GM18519 (cell line): ENCODE measurements around the gene CLMP.
"Not testable (repeated sequence)": the region's sequence is repeated elsewhere in the genome, so short reads cannot be mapped to it uniquely, and the experiment has no call there.

Experiments used
- ATAC-seq: cut with Tn5 transposase; IDR thresholded peaks from one replicate; pipeline ENCODE4 v1.9.1; 2021; ENCODE audit warnings: mild to moderate bottlenecking, moderate library complexity; ENCODE audit not compliant: unreplicated experiment, low FRiP score

Gene CLMP

GRCh38 chr11:123170929-123171328 is 24.1 kb downstream of the CLMP start:
- ATAC-seq, result no peak

DNA sequence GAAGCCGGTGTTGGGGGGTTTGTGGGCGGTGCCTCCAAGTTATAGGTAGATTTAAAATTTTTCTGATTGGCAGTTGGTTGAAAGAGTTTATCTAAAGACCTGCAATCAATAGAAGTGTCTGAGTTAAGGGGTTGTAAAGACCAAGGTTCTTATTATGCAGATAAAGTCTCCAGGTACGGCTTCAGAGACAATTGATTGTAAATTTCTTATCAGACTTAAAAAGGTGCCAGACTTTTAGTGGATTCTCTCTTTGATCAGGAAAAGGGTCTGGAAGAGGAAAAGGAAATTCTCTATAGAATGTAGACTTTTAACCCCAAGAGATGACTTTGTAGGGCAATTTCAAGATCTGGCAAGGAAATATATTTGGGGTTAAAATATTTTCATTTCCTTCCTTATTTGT is 25.2 kb downstream of the CLMP start:
- ATAC-seq, result no peak

GRCh38 chr11:123168955-123169484 is 26.0 kb downstream of the CLMP start:
- ATAC-seq, result no peak

- no peak for ATAC-seq
These were observed 26.8 kb downstream of the CLMP start for GRCh38 chr11:123168241-123168640.

DNA sequence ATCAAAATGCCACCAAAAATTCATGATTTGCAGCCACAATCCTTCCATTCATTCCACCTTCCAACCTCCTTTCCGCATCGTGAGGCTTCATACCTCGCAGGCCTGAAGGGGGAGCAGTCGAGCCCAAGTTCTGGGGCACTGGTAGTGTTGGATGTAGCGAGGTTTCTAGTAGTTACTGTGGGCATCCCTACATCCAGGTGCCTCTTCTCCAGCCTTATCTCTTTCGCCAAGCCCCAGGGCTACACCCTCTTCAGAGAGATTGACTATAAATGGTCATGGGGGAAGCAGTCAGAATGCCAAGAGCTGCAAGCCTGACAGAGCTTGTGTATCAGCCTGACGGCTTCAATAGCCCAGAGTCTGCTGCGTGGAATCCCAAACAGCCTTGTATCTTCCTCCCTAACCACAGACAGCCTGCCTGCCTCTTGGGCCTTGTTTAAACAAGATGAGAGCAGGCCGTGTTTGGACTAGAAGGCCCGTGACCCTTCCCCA is 28.9 kb downstream of the CLMP start:
- ATAC-seq, result no peak

GRCh38 chr11:123164732-123165450 is 30.2 kb downstream of the CLMP start:
- no peak for ATAC-seq

GRCh38 chr11:123163621-123164020 is 31.4 kb downstream of the CLMP start:
- no peak for ATAC-seq

DNA sequence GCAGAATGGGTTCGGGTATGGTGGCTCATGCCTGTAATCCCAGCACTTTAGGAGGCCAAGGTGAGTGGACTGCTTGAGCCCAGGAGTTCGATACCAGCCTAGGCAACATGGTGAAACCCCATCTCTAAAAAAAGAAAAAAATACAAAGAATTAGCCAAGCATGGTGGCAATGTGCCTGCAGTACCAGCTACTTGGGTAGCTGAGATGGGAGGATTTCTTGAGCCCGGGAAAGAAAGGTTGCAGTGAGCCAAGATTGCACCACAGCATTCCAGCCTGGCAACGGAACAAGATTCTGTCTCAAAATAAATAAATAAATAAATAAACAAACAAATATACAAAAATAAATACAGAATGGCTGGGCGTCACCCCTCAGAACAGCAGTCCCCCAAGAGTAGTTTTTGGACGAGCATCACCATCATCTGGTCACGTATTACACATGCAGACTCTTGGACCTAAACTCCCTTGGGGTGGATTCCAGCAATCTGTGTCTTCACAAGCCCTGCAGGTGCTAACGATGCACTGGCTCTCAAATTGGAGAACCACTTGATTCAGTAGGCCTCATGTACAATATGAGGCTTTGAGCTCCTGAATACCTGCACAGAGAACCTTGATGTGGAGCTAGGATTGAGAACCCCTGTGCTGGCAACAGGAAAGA is 33.5 kb downstream of the CLMP start:
- ATAC-seq, result no peak

GRCh38 chr11:123159183-123159857 is 35.7 kb downstream of the CLMP start:
- no peak for ATAC-seq

GRCh38 chr11:123158033-123159003 is 36.7 kb downstream of the CLMP start:
- no peak for ATAC-seq

- no peak for ATAC-seq
These were observed 42.1 kb downstream of the CLMP start for GRCh38 chr11:123152951-123153350.

DNA sequence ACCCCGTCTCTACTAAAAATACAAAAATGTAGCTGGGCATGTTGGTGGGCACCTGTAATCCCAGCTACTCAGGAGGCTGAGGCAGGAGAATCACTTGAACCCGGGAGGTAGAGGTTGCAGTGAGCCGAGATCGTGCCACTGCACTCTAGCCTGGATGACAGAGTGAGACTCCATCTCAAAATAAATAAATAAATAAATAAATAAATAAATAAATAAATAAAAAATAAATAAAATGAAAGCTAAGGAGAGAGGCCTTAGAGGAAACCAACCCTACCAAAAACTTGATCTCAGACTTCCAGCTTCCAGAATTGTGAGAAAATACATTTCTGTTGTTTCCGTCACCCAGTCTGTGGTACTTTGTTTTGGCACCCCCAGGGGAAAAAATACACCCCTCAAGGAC is 42.7 kb downstream of the CLMP start:
- not testable (repeated sequence) for ATAC-seq

DNA sequence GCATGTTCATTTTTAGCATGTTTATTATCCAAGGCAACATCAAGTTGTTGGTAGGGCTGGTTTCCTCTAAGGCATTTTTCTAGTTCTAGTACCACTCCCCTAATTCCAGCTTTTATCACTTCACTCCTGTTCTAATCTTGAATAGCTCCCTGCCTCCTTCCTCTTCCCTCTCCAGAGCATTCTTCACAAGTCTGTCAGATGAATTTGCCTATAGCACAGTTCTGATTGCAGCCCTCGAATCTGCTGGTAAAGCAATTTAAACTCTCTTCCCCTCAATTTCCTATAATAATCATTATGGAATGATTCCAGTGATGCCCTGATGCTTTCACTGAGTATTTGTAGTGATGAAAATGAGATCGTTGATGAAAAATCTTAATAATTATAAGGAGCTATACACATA is 43.3 kb downstream of the CLMP start:
- no peak for ATAC-seq

DNA sequence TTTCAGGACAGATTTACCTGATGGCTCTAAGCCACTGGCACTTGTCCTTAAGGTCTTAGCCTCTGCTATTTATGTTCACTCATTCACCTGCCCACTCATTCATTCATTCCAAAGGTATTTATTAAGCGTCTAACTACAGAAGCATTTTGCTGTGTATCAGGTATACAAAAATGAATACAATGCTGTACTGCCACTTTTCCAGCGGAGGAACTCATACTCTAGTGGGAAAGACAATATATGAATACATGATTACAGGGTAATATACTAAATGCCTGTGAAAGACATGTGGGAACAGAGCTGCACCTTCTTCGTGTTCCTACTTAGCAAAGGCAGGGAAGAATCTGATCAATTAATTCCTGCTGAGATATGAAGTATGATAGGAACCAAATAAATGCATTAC is 43.7 kb downstream of the CLMP start:
- no peak for ATAC-seq

DNA sequence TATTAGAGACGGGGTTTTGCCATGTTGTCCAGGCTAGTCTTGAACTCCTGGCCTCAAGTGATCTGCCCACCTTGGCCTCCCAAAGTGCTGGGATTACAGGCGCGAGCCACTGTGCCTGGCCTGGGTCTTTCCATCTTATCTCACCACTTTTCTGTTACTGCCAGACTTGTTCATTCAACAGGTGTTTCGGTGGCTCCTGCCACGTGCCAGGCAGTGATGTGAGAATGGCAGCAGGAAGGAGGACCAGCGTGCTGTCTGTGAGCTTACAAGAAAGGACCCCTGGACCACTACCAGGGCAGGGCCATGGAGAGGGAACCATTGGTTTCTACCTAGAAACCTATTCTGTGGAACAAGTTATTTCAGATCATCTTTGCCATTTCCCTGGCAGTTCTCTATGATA is 44.2 kb downstream of the CLMP start:
- no peak for ATAC-seq

GRCh38 chr11:123148965-123149364 is 46.1 kb downstream of the CLMP start:
- ATAC-seq, result no peak

- ATAC-seq, result no peak
These were observed 49.4 kb downstream of the CLMP start for GRCh38 chr11:123145661-123146060.

GRCh38 chr11:123145220-123145619 is 49.8 kb downstream of the CLMP start:
- no peak for ATAC-seq

GRCh38 chr11:123144707-123145106 is 50.3 kb downstream of the CLMP start:
- ATAC-seq, result no peak

- no peak for ATAC-seq
These were observed 51.1 kb downstream of the CLMP start for GRCh38 chr11:123143921-123144320.
